ENCODE measurements around the gene SCAMP2.

SCAMP2 gene

DNA sequence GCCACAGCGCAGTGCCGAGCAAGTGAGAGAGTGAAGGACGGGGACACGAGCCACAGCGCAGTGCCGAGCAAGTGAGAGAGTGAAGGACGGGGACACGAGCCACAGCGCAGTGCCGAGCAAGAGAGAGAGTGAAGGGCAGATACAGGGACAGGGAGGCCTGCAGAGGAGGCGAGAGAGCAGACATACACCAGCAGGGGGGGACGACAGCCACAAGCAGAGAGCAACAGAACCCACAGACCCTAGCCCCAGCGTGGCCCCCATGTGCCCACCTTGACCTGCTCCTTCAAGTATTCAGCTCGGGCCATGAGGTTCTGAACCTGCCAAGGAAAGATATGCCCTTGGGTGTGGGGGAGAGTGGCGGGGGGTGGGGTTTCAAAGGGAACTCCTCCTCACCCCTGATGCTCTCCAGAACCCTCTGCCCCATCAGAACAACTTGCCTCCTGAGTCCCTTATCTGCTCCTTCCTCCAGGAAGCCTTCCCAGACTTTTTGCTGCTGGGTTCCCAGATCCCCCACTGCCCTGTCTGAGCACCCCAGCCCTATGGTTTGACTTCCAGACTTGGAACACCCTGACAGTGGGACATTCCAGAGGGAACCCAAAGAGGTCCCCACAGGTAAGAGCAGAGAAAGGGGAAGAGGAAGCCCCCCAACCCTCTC lies 35.6 kb downstream of the SCAMP2 start:
- no peak for FAIRE-seq

DNA sequence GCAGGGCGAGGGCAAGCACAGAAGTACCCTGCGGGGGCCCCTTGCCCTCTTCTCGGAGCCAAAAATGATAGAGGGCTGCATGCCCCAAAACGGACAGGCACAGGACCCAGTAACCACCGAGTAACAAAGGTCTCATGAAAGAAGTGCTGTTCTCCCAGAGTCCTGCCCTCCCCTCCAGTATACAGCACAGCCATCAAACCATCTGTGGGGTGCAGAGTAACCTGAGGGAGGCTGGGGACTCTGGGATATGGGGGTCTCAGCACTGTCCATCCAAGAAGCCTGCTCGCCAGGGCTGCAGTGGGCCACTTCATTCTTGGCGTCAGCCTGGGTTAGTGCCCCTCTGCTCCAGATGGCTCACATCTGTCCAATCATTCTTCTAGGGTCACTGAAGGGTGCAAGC lies 36.3 kb downstream of the SCAMP2 start:
- no peak for FAIRE-seq

DNA sequence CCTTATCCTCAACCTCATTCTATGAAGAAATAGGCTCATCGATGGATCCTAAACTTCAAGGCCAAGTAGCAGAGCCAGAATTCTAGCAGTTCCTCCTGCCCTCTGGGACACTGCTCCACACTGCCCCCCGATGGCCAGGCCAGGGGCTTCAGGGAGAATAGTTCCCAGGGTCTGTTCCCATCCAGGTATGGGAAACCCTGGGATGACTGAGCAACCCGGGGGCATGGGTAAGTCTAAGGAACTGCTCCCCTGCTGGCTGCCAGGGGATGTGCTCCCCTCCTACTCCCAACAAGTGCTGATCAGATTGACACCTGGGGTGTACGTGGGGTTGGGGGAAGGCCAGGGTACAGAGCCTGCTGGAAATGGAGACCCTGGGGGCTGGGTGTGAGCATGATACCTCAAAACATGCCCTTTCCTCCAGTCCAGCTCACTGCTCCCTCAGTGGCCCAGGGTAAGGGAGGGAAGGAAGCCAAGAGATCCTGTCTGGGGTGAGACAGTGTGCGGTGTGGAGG lies 37.8 kb downstream of the SCAMP2 start:
- no peak for FAIRE-seq

DNA sequence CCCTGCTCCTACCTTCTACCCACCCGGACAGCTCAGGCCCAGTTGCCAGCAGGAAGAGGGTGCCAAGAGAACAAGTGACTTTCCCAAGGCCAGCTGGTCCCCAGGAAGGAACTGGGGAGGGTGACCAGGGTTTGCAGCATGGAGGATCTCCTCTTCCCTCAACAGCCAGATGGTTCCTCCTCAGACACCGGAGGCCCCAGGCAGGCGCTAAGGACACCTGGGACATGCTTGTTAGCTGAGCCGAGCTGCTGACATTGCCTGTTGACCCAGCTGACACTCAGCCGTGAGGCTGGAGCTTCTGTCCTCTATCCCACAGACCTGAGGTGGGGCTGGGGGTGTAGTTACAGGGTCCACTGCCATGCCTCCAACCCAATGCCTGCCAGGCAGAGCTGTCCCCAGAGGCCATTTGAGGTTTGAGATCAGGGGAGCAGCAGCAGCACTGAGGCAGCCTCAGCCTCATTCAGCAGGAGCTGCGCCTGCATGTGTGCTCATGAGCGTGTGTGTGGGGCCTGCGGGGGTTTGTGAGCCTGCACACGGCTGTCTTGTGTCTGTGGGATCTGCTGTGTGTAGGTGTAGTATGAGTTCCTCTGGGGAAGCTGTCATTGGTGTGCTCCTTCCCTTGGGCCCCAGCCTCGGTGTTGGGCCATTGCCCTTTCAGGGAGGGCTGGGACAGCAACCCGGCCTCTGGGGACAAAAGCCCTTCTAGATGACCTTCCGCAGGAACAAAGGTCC lies 39.6 kb downstream of the SCAMP2 start:
- no peak for FAIRE-seq

DNA sequence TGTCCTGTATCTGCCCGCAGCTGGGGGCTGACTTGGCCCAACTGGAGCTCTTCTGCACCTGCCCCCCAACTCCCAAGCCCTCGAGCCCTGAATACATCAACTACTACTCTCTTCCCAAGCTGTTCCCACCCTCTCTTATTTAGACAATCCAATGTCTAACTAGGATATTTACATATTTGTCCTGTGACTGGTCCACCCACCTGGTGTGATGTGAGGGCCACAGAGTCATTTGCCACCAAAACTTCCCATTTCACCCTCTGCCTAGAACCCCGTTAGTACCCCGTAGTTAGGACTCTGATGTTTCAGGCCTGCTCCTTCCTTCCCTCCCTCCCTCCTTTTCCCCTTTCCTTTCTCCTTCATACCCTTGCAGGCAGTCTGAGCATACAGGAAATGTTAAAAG lies 40.3 kb downstream of the SCAMP2 start:
- no peak for FAIRE-seq

DNA sequence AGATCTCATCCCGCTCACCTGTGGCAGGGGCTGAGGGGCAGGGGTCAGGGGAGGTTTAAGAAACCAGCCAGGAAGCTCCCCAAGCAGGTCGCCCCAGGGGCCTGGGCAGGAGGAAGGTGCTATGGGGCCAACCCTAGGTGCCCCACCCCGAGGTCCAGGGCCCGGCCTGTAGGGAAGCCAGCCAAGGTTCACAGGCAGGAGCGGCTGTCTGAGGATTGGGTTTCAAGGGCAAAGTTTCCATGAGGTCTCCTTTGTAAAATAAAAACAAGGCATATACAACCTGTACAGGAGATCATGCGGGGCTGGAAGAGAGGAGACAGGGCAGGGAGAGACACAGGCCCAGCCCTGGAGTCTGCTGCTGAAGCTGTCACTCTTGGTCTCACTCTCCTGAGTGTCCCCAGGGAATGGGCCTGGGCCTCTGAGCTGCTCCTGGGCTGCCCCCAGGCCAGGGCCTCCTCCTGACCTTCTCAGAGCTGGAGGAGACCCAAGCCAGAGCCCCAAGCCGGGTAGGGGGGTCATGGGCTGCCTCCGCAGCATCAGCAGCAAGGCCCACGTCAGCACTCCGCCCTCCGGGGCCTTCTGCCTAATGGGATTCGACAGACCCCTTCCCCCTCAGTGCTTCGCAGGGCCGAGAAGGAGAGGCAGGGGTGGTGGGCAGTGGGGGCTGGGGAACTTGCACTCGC lies 41.2 kb downstream of the SCAMP2 start:
- FAIRE-seq: no peak

DNA sequence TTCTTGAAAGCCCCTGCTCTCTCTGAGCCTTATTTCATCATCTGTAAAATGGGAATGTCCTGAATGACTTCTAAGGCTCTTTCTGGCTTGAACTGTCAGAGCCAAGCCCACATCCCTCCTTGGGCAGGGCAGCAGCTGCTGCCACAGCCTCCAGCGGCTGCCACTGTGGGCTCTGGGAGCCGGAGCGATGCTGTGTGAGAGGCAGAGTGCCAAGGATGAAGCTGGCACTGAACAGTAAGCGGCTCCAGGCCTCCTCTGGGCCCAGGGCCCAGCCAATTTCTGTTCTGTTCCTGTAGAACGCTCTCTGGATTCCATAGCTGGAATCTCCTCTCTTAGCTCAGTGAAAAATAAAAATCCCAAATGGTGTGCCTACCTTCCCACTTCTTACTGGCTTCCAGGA lies 42.3 kb downstream of the SCAMP2 start:
- FAIRE-seq: no peak

DNA sequence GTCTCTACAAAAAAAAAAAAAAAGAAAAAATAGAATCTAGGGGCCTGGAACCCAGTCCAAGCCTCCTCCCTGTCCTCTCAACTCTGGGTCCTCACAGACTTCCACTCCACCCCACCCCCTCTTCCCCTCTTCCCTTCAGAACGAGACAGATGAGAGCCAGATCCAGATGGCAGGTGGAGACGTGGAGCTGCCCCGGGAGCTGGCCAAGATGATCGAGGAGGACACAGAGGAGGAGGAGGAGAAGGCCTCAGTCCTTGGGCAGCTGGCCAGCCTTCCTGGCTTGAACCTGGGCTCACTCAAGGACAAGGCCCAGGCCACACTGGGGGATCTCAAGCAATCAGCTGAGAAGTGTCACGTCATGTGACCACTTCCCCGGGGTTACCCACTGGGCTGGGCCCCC lies 43.2 kb downstream of the SCAMP2 start:
- no peak for FAIRE-seq

DNA sequence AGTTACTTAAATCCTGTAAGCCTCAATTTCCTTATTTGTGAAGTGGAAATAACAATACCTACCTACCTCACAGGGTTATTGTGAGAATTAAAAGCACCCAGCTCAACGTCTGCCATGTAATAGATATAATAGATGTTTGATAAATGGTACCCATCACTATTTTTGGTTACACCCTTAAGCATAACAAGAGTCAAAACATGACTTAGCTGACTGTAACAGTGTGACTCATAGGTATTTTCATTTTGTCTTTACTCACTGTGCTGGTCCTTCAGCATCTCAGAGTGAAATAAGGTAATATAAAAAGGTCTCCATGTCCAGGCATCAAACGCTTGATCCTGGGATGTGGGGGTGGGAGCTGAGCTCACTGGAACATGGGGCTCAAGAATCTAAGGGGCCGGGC lies 43.7 kb downstream of the SCAMP2 start:
- FAIRE-seq: no peak

DNA sequence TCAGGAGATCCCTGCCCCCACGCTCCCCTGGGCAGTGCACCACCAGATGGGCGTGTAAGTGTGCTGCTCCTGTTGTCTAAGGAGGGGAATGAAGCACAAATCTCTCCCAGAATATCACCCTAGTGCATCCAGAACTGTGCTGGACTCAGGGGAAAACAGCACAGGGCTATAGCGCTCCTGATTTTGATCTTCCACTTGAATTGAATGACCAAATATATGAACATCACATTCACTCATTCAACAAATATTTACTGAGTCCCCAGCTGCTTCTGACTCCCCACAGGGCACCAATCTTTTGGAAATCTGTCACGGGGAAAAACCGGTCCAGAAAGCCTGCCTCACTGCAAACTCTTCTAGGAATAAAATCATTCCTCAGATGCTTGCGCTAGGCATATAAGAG lies 44.3 kb downstream of the SCAMP2 start:
- no peak for FAIRE-seq

DNA sequence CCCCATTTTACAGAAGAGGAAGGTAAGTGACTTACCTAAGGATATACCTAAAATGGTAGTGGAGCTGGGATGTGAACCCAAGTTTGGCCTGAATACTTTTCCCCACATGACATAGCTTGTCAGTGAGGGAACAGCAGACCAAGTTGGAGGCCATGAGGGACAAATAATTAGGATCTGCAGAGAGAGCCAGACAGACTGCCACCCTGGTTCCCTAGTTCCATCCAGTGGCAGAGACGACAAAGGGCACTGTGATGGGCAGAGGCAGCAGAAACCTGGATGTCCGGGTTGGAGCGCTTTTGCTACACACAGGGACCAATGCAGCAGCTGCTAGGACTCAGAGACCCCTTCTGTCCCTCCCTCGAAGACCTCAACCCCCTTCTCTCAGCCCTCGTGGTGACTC lies 45.6 kb downstream of the SCAMP2 start:
- no peak for FAIRE-seq

DNA sequence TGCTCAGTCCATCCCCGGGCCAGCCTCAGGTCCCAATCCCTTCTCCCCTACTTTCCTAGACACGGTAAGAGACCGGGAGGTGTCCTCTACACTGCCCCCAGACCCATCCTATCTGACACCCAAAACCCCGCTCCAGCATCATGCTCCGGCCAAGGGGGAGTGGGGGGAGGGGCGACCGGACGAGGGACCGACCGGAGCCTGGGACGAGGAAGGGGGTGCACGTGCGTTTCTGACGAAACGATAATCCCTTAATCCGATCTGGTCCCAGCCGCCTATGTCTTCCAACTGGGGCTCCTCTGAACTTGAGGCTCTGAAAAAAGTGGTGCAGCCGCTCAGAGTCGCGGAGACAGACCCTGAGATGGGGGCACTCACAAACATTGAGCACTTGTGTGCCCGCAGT lies 46.2 kb downstream of the SCAMP2 start:
- FAIRE-seq: no peak

DNA sequence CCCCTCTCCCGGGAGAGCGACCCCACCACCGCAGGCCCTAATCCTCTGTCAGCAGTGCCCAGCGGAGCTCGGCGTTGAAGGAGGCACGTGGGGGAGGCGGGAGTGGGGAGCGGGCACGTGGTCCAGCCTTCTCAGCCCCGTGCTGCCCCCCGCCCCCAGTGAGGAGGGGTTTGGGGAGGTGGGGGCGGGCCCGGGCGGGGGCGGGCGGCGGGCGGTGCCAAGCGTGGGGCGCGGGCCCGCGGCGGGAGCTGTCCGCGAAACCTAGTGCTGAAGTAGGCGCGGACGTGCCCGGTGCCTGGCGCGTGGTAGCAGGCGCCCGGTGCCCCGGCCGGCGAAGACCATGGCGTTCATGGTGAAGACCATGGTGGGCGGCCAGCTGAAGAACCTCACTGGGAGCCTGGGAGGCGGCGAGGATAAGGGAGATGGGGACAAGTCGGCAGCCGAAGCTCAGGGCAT lies 46.8 kb downstream of the SCAMP2 start, which contains the start of gene CPLX3:
Gene CPLX3 (plus strand): TSS at position 264 of the 456 bp plus-strand sequence. CDS start 77 bp downstream, at position 341.
- FAIRE-seq: no peak

DNA sequence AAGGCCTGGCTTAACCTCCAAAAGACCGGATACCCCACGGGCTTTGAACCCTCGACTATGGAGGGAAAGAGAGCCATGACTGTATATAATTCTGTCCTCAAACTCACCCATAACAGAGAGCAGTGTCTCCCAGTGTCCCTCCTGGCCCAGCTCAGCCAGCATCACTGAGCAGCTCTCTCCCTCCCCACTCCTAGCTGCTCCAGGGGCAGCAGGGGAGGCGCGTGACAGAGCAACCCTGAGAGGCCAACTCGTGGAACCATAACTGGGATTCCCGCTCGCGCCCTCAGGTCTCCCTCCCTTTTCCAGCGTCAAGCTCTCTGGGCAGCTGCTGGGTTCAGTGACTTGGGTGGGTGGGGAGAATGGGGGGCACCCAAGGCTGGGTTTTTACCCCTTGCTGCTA lies 47.3 kb downstream of the SCAMP2 start:
- no peak for FAIRE-seq

DNA sequence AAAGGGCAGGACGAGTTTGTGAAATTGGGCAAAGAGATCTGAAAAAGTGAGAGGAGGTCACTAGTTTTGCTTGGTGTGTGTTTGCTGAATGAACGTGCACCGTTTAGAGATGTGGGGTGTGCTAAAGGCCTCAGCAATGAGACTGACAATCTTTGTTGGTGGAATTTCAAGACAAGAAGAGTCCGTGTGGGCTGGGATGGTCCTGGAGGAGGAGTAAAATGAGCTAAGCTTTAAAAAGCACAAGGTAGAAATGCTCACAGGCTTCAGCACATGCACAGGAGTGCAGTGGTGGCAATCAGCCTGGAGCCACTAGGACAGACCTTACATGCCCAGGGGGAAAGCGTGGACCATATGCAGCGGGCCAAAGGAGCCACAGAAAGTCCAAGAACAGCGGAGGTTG lies 48.2 kb downstream of the SCAMP2 start:
- no peak for FAIRE-seq

DNA sequence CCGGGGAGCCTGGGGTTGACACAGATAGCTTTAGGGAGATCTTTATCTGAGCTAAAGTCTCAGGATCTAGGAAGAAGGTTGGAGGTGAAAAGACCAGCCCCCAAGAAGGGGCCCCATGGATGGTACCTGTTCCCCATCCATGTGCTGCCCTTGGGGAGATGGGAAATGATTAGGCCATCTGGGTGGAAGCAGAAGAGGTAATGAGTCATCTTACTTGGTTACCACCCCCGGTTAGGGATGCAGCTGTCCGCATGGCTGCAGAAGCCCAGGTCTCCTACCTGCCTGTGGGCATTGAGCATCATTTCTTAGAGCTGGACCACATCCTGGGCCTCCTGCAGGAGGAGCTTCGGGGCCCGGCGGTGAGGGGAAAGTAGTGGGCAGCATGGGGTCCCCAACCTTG lies 49.8 kb downstream of the SCAMP2 start:
- no peak for FAIRE-seq

DNA sequence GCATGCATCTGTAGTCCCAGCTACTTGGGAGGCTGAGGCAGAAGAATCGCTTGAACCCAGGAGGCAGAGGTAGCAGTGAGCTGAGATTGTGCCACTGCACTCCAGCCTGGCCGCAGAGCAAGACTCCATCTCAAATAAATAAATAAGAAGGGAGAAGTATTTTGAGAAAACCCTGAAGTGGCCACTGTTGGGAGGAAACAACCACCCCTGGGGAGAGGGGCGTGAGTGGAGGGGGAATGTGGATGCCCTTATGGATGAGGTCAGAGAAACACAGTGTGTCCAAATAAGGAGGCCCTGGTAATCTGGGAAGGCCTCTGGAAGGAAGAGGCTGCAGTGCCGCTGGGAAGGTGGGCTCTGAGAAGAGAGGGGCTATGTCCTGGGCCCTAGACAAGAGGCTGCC lies 50.9 kb downstream of the SCAMP2 start:
- no peak for FAIRE-seq

DNA sequence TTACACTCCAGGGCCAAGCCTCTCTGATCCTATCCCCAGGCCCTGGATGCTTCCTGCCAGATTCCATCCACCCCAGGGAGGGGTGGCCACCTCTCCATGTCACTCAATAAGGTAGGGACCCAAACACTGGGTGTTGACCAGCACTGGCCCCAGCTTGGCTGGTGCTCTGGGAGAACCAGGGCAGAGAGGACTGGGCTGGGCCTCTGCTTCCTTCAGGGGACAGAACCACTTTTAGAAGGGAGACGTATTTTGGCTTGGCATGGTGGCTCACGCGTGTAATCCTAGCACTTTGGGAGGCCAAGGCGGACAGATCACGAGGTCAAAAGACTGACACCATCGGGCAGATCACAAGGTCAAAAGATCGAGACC lies 51.4 kb downstream of the SCAMP2 start:
- no peak for FAIRE-seq

DNA sequence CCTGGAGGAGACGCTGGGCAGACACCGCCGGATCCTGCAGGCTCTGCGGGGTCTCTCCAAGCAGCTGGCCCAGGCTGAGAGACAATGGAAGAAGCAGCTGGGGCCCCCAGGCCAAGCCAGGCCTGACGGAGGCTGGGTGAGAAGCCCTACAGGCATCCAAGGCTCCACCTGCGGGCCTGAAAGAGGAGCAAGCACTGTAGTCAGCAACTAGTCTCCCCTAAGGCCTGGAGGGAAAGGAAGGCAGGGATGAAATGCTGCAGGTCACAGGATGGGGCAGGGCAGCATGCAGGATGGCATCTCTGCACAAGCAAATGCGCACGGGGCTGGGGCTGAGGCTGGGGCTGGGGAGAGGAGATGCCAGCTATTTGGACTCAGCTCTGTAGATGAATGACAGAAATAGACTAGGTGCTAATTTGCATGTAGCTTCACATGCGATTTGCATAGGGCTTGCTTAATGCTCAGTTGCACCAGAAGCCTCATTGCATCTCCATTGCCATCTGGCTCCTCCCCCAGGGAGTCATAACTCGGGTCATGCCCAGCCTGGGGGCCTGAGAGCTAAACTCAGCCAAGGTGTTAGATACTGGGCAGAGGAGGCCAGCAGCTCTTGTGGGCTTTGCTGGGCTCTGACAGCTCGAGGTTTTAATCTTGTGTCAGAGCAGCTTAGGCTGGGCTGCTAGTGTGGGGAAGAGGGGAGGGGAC lies 51.9 kb downstream of the SCAMP2 start:
- no peak for FAIRE-seq

DNA sequence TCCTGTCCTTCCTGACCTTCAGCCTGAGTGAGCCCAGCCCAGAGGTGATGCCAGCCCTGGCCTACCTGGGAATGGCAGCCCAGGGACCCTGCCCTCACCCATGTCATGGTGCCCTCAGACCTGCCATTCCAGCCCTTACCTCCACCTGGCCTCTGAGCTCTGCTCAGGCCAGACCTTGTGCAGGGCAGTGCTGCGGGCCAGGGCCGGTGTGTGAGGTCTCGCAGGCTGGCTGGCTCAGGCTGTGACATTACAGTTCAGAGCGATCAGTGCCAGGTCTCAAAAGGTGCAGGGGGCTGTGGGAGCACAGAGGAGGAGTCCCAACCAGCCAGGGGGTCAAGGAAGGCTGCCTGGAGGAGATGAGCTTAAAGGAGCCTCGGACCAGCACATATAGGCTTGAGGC lies 53.1 kb downstream of the SCAMP2 start:
- no peak for FAIRE-seq

DNA sequence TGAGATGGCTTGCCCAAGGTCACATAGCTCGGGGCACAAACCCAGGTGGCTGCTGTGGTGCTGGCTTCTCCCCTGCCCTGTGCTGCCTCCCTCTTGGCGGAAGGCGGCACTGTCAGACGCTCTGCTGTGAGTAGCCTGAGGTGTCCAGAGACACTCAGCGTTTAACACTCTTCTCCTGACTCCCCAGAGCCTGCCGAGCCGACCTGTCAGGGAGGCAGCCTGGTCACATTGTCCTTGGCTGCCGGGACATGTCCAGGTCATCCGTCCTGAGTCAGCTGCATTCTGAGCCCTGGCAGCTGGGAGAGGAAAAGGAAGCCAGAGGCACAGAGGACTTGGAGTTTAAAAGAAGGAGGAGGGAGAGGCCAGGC lies 55.8 kb downstream of the SCAMP2 start:
- FAIRE-seq: no peak

DNA sequence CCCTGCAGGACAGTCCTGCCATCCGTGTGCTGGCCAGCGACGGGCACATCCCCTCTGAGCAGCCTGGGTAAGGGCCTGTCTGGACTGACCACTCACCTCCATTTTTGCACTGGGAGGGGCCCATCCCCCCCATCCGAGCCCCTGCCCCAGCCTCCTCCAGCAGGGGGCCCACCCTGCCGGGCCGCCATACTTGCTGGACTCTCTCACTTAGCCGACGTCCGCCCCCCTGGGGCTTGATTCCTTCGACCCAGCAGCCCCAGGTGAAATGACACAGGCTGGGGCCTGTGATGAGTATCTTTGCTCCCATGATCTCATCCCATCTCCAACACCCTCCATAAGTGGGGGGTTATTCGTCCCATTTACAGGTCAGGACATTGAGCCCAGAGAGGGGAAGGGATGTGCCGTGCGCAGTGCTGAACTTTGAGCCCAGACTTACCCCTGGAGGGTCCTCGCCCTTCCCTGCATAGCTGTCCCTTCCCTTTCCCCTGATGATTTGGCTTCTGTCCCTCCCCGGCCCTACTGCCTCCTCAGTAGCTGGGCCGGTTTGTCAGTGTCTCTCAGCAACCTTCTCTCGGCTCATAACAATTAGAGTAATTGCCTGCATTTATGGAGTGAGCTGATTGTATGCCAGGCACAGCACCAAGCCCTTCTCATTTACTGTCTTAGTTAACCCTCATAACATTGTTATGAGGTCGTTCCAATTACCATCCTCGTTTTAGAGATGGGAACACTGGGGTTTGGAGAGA lies 56.4 kb downstream of the SCAMP2 start:
- FAIRE-seq: no peak

DNA sequence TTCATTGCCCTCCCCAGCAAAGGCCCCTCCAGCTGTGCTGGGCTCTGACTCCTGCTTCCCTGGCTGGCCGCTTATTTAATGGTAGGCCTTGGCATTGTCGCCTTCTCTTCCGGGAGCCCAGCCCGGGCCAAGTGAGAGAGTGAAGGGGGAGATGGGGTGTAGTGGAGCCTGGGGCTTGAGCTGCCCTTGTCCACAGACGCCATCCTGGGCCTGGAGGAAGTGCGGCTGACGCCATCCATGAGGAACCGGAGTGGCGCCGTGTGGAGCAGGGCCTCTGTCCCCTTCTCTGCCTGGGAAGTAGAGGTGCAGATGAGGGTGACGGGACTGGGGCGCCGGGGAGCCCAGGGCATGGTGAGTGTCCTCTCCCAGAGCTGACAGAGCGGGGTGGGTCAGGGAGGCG lies 57.2 kb downstream of the SCAMP2 start:
- FAIRE-seq: no peak
